Transverse colon (tissue), 4 donors: ENCODE measurements around the gene PTPRE. TPM values are rescaled to one million over a fixed set of nuclear protein-coding genes. Genes with fewer than 3 reads are reported as not detected.

Source experiments
- DNase-seq: peaks from one replicate; pipeline ENCODE4 v3.0.0-alpha.2; 2019
- H3K27ac ChIP-seq, 4 donors: fragments of 200-600 bp; sonication (generic); 2 replicates each; pipeline ENCODE4 v1.5.1; 2016 to 2018; ENCODE audit warnings: inconsistent platforms in 4 of 4
- H3K27me3 ChIP-seq: fragments of 200-600 bp; sonication (generic); 2 replicates; pipeline ENCODE4 v1.5.1; 2017; ENCODE audit warnings: inconsistent platforms
- H3K36me3 ChIP-seq, 4 donors: fragments of 200-600 bp; sonication (generic); 2 replicates each; pipeline ENCODE4 v1.5.1; 2017 to 2019; ENCODE audit warnings: inconsistent platforms in 4 of 4
- H3K4me1 ChIP-seq, 4 donors: fragments of 200-600 bp; sonication (generic); 2 replicates each; pipeline ENCODE4 v1.5.1; 2017 to 2020; ENCODE audit warnings: inconsistent platforms in 4 of 4
- H3K4me3 ChIP-seq, 4 donors: fragments of 200-600 bp; sonication (generic); 1 replicate in 1 of 4; 2 replicates in 3 of 4; pipeline versions ENCODE4 v1.5.1 to v1.6.1; 2017 to 2019; ENCODE audit warnings: inconsistent platforms in 4 of 4
- H3K9me3 ChIP-seq, 2 donors: fragments of 200-600 bp; sonication (generic); 2 replicates each; pipeline ENCODE4 v1.5.1; 2017 to 2019; ENCODE audit warnings: inconsistent platforms in 2 of 2
- EP300 ChIP-seq: sonication (generic); formaldehyde crosslinking; IDR thresholded peaks from one replicate; pipeline ENCODE4 v1.6.1; 2017; ENCODE audit warnings: antibody characterized with exemption, low read depth
- POLR2A ChIP-seq: fragments of 450-650 bp; IDR thresholded peaks from one replicate; pipeline ENCODE4 v1.6.1; 2016; ENCODE audit warnings: antibody characterized with exemption, mild to moderate bottlenecking, moderate library complexity
- POLR2AphosphoS5 ChIP-seq, 3 donors: sonication (generic); formaldehyde crosslinking; IDR thresholded peaks; one replicate each; pipeline ENCODE4 v1.6.1; 2016; ENCODE audit warnings: antibody characterized with exemption in 3 of 3
- WGBS, 2 donors: methylation state at CpG; one replicate each; pipeline ENCODE4 v1.1.5; 2018; ENCODE audit warnings: low coverage in 1 of 2; 5-methylcytosine and 5-hydroxymethylcytosine counted together
- in situ Hi-C, 4 donors: fragments of 200-750 bp; cut with MboI; loops; one replicate each; pipeline versions ENCODE4 v1.15.0 to v1.15.1; 2017; ENCODE audit warnings: low sequenced_read_pairs in 3 of 4, low pct_ligation_motif_present in 1 of 4, low pct_unique_long_range_greater_than_20kb in 1 of 4
- intact Hi-C: fragments of 100-400 bp; cut with DNase I; formaldehyde crosslinking; loops from one replicate; pipeline ENCODE4 v1.15.1; 2023; ENCODE audit warnings: low total_unique reads
- total RNA-seq, 4 donors: library from RNA; depleted of rRNA; stranded (reverse); fragments of >200 nt; gene quantifications; one replicate each; pipeline ENCODE4 v1.1.0, GENCODE V29; 2016
- TF ChIP-seq, protein P1 (sequence below), 5 experiments: fragments of 200-600 bp in 3 of 5; fragments of 450-650 bp in 2 of 5; sonication (generic) in 3 of 5; IDR thresholded peaks; 1 replicate in 2 of 5; 2 replicates in 3 of 5; pipeline ENCODE4 v1.5.1; 2016 to 2017; ENCODE audit warnings: antibody characterized with exemption in 5 of 5, inconsistent platforms in 3 of 5, mild to moderate bottlenecking in 2 of 5, moderate library complexity in 1 of 5

The PTPRE gene
- total RNA-seq, 4 donors from 2014 or later = 25.7 to 43.6 (median 26.7) TPM

DNA sequence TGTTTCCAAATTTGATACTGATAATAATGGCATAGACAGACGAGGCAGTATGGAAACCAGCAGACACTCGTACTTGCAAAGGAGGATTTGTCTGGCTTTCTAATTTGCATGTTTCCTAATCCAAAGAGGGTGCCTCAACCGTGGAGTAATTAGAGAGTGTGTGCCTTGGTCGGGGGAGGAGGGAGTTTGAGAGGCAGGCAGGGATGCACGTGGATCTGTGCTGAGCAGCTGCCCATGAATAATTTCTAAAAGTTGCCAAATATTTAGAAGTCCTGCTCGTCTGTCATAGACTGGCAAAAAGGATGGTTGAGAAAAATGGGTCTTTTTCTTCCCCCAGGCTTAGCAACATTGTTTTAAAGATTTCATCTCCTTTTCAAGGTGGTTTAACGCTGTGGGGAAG lies 69.4 kb downstream of the PTPRE start:
- Histone ChIP-seq H3K27ac (peak overlapping the region; percentile 61 to 74 (median 66)), H3K9me3 (peaks cover 4 to 6% of the 10 kb centered on the region in 2 donors), H3K4me3 (no peak overlapping the region), H3K36me3 (no peaks in the 10 kb centered on the region), H3K27me3 (no peaks in the 10 kb centered on the region), H3K4me1 (peaks cover 0 to 38% (median 8%) of the 10 kb centered on the region in 4 donors)
- 48 to 69% methylated on average over 3 to 7 of the region's 7 CpGs for WGBS, 2 donors
- DNase-seq = no peak
- intact Hi-C loops = no loop called here
- TF ChIP-seq, protein P1, sequence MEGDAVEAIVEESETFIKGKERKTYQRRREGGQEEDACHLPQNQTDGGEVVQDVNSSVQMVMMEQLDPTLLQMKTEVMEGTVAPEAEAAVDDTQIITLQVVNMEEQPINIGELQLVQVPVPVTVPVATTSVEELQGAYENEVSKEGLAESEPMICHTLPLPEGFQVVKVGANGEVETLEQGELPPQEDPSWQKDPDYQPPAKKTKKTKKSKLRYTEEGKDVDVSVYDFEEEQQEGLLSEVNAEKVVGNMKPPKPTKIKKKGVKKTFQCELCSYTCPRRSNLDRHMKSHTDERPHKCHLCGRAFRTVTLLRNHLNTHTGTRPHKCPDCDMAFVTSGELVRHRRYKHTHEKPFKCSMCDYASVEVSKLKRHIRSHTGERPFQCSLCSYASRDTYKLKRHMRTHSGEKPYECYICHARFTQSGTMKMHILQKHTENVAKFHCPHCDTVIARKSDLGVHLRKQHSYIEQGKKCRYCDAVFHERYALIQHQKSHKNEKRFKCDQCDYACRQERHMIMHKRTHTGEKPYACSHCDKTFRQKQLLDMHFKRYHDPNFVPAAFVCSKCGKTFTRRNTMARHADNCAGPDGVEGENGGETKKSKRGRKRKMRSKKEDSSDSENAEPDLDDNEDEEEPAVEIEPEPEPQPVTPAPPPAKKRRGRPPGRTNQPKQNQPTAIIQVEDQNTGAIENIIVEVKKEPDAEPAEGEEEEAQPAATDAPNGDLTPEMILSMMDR (IDR thresholded peaks at IDR 0.05) = no peak
- TF ChIP-seq EP300 (no peak), POLR2A (no peak), POLR2AphosphoS5 (IDR thresholded peaks at IDR 0.05) (no peak)
- in situ Hi-C loops = no loop called here

GRCh38 chr10:127976701-127977356 lies 69.9 kb downstream of the PTPRE start:
- peaks cover 4 to 6% of the 10 kb centered on the region in 2 donors for H3K9me3 ChIP-seq
- no peak for TF ChIP-seq POLR2AphosphoS5 (IDR thresholded peaks at IDR 0.05)
- no peak for TF ChIP-seq EP300
- TF ChIP-seq POLR2A = no peak
- TF ChIP-seq, protein P1 (IDR thresholded peaks at IDR 0.05) = no peak
- H3K27ac ChIP-seq = peak overlapping the region; percentile 61 to 74 (median 66)
- H3K4me3 ChIP-seq = no peak overlapping the region
- no peaks in the 10 kb centered on the region for H3K36me3 ChIP-seq
- WGBS, 2 donors = 45 to 64% methylated on average over 5 to 8 of the region's 8 CpGs
- no peak for DNase-seq
- in situ Hi-C loops (no loop called here), intact Hi-C loops (no loop called here)
- H3K27me3 ChIP-seq = no peaks in the 10 kb centered on the region
- H3K4me1 ChIP-seq = peaks cover 0 to 38% (median 8%) of the 10 kb centered on the region in 4 donors

DNA sequence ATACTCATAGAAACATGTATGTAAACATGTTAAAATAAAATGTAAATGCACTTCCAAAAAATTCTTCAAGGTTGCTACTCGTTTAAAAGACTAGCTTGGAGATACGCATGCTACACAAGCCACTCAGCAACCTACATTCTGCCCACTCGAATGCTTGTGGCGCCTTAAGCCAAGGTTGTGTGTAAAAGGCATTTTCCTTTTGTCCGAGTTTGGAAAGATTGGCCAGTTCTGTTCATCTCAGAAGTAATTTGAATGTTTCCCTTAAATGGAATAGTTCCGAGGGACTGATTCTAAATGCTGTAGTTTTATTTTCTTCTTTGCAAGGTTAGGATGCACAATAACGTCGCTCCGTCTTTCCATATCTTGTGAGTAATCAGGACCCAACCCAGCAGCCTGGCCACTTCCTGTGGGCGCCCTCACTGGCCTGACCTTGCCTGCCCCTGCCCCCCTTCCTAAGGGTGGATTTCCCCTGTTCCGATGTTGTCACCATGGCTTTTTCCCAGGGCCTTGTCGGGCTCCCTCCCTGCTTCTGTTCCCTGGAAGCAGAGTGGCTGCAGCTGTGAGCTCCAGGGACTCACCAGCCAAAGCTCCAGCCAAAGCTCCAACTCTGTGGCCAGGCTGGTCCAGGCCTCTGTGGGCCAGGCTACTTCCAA lies 70.6 kb downstream of the PTPRE start:
- WGBS, 2 donors = 64 to 81% methylated on average over 5 to 12 of the region's 12 CpGs
- Histone ChIP-seq H3K4me3 (no peak overlapping the region), H3K27ac (peak overlapping the region; percentile 61 to 74 (median 66)), H3K27me3 (no peaks in the 10 kb centered on the region), H3K4me1 (peaks cover 0 to 38% (median 8%) of the 10 kb centered on the region in 4 donors), H3K9me3 (peaks cover 4 to 6% of the 10 kb centered on the region in 2 donors), H3K36me3 (no peaks in the 10 kb centered on the region)
- DNase-seq = peak; percentile 55
- in situ Hi-C loops (no loop called here), intact Hi-C loops (no loop called here)
- TF ChIP-seq, protein P1 (IDR thresholded peaks at IDR 0.05) = no peak
- TF ChIP-seq POLR2A (no peak), POLR2AphosphoS5 (IDR thresholded peaks at IDR 0.05) (peak; percentile 19 to 53 (median 47)), EP300 (no peak)

GRCh38 chr10:127978481-127978880 lies 71.6 kb downstream of the PTPRE start:
- no peak for TF ChIP-seq POLR2A
- TF ChIP-seq POLR2AphosphoS5 (IDR thresholded peaks at IDR 0.05) = no peak
- TF ChIP-seq EP300 = no peak
- TF ChIP-seq, protein P1 (IDR thresholded peaks at IDR 0.05) = no peak
- H3K4me1 ChIP-seq = peaks cover 0 to 35% (median 8%) of the 10 kb centered on the region in 4 donors
- no peak for DNase-seq
- WGBS, 2 donors = 90% methylated on average over 6 to 9 of the region's 9 CpGs
- H3K9me3 ChIP-seq = peaks cover 4 to 6% of the 10 kb centered on the region in 2 donors
- no peak overlapping the region for H3K4me3 ChIP-seq
- in situ Hi-C loops (no loop called here), intact Hi-C loops (no loop called here)
- H3K27me3 ChIP-seq = no peaks in the 10 kb centered on the region
- H3K27ac ChIP-seq = peak overlapping the region; percentile 61 to 74 (median 66)
- H3K36me3 ChIP-seq = no peaks in the 10 kb centered on the region
